ENCODE results near the gene OGFOD2. TPM values are rescaled to one million over a fixed set of nuclear protein-coding genes. Genes with fewer than 3 reads are reported as not detected.

Gene OGFOD2
- total RNA-seq, 1 donor from 2014 or later = 15.0 TPM

DNA sequence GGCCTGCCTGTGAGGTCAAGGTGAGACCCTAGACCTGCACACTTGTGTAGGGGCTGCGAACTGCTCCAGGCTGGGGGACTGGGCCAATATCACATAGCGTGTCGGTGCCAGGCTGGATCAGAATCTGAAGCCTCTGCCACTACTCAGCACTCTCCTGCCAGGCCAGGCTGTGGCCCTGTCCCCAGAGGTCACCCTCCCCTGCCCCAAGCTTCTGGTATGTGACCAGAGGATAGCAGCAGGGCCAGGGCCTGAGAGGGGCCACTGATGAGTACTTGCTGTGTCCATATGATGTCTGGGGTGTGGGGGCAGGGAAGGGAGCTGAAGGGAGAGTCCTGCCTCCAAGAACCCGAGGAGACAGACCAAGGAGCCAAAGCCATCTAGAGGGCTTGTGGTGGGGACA lies 23.3 kb downstream of the OGFOD2 start:
- FAIRE-seq (no peak), DNase-seq (ENCODE audit: low read depth) (no peak)
- TF ChIP-seq CTCF (IDR thresholded peaks at IDR 0.05; ENCODE audit: insufficient read depth, low read length, severe bottlenecking) = no peak
- no peaks in the 10 kb centered on the region for H3K27me3 ChIP-seq (ENCODE audit: control insufficient read depth, insufficient read depth, low read length)
- H3K36me3 ChIP-seq (ENCODE audit: control insufficient read depth, insufficient read depth, low read length) = peaks cover 2% of the 10 kb centered on the region
- H3K4me3 ChIP-seq (ENCODE audit: low read depth, low read length) = no peak overlapping the region

GRCh38 chr12:122999196-122999946 lies 24.3 kb downstream of the OGFOD2 start:
- Histone ChIP-seq H3K27me3 (ENCODE audit: control insufficient read depth, insufficient read depth, low read length) (no peaks in the 10 kb centered on the region), H3K36me3 (ENCODE audit: control insufficient read depth, insufficient read depth, low read length) (peaks cover 2% of the 10 kb centered on the region), H3K4me3 (ENCODE audit: low read depth, low read length) (no peak overlapping the region)
- no peak for TF ChIP-seq CTCF (IDR thresholded peaks at IDR 0.05; ENCODE audit: insufficient read depth, low read length, severe bottlenecking)
- DNase-seq (ENCODE audit: low read depth) = no peak
- no peak for FAIRE-seq

DNA sequence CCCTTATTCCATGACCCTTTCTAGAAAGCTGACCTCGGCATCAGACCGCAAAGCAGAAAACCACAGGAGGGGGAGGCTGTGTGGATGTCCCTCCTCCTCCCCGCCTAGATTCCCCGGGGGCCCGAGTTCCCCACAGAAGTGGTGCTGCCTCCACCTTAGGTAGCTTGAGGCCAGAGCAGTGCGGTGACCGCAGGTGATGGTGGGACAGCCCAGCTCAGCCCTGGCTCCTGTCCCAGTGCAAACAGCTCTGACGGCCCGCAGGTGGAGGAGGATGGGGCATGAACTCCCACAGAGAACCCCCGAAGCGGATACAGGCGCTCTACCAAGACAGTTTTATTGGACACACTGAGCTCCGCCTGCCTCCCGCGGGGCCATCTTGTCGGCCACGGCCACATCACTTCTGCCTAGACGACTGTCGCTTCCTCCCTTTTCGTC lies 25.0 kb downstream of the OGFOD2 start:
- Histone ChIP-seq H3K4me3 (ENCODE audit: low read depth, low read length) (no peak overlapping the region), H3K27me3 (ENCODE audit: control insufficient read depth, insufficient read depth, low read length) (no peaks in the 10 kb centered on the region), H3K36me3 (ENCODE audit: control insufficient read depth, insufficient read depth, low read length) (peaks cover 6% of the 10 kb centered on the region)
- DNase-seq (ENCODE audit: low read depth) = no peak
- no peak for FAIRE-seq
- TF ChIP-seq CTCF (IDR thresholded peaks at IDR 0.05; ENCODE audit: insufficient read depth, low read length, severe bottlenecking) = no peak

DNA sequence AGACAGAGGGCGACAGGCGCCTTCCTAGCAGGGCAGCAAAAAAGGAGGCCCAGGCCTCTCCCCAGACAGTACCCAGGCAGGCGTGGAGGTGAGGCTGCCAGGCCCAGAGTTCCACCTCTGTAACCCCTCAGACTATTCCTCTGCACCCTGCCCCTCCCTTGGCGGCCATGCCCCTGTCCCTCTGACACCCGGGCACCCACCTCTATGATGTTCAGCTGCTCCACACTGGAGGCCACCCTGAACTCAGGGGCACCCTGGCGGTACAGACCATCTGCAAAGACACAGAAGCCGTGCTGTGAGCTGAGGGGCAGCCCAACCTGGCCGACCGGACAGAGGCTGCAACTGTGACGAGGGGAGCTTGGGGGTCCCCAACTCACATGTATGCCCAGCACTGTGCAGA lies 25.5 kb downstream of the OGFOD2 start:
- TF ChIP-seq CTCF (IDR thresholded peaks at IDR 0.05; ENCODE audit: insufficient read depth, low read length, severe bottlenecking) = no peak
- peaks cover 7% of the 10 kb centered on the region for H3K36me3 ChIP-seq (ENCODE audit: control insufficient read depth, insufficient read depth, low read length)
- FAIRE-seq (no peak), DNase-seq (ENCODE audit: low read depth) (no peak)
- no peak overlapping the region for H3K4me3 ChIP-seq (ENCODE audit: low read depth, low read length)
- H3K27me3 ChIP-seq (ENCODE audit: control insufficient read depth, insufficient read depth, low read length) = no peaks in the 10 kb centered on the region

- FAIRE-seq = peak; percentile 13
- no peak overlapping the region for H3K4me3 ChIP-seq (ENCODE audit: low read depth, low read length)
- peaks cover 7% of the 10 kb centered on the region for H3K36me3 ChIP-seq (ENCODE audit: control insufficient read depth, insufficient read depth, low read length)
- no peak for TF ChIP-seq CTCF (IDR thresholded peaks at IDR 0.05; ENCODE audit: insufficient read depth, low read length, severe bottlenecking)
- H3K27me3 ChIP-seq (ENCODE audit: control insufficient read depth, insufficient read depth, low read length) = no peaks in the 10 kb centered on the region
- DNase-seq (ENCODE audit: low read depth) = no peak
Observed at GRCh38 chr12:123001464-123001863, 26.4 kb downstream of the OGFOD2 start.

GRCh38 chr12:123003257-123003656 lies 28.2 kb downstream of the OGFOD2 start:
- Histone ChIP-seq H3K4me3 (ENCODE audit: low read depth, low read length) (no peak overlapping the region), H3K27me3 (ENCODE audit: control insufficient read depth, insufficient read depth, low read length) (no peaks in the 10 kb centered on the region), H3K36me3 (ENCODE audit: control insufficient read depth, insufficient read depth, low read length) (peaks cover 8% of the 10 kb centered on the region)
- DNase-seq (ENCODE audit: low read depth) = no peak
- TF ChIP-seq CTCF (IDR thresholded peaks at IDR 0.05; ENCODE audit: insufficient read depth, low read length, severe bottlenecking) = no peak
- no peak for FAIRE-seq

All from bronchial epithelial cell (primary cell).